HepG2 (cell line): ENCODE results near the gene PRSS22. TPM values are rescaled to one million over a fixed set of nuclear protein-coding genes. Genes with fewer than 3 reads are reported as not detected.

Source experiments
- ATF3 ChIP-seq: sonication (generic); formaldehyde crosslinking; IDR thresholded peaks from 2 replicates; pipeline ENCODE4 v1.4.0; 2020; ENCODE audit warnings: missing genetic modification reagents
- CHCHD3 ChIP-seq: sonication (generic); formaldehyde crosslinking; IDR thresholded peaks from 2 replicates; pipeline ENCODE4 v1.8.0; 2022; ENCODE audit warnings: mild to moderate bottlenecking, missing genetic modification reagents, moderate library complexity
- CREB1 ChIP-seq, 2 experiments: fragments of 450-650 bp in 1 of 2; IDR thresholded peaks; 2 replicates each; pipeline ENCODE4 v1.6.1; 2016 to 2017; ENCODE audit warnings: control low read depth in 1 of 2, mild to moderate bottlenecking in 1 of 2, missing compliant biosample characterization in 1 of 2, missing genetic modification characterization in 1 of 2
- EEA1 ChIP-seq: sonication (generic); formaldehyde crosslinking; IDR thresholded peaks from 2 replicates; pipeline ENCODE4 v1.5.1; 2020; ENCODE audit warnings: mild to moderate bottlenecking, missing genetic modification reagents, borderline replicate concordance
- GABPB1 ChIP-seq: IDR thresholded peaks from 2 replicates; pipeline ENCODE4 v1.6.1; 2016; ENCODE audit warnings: mild to moderate bottlenecking, missing genetic modification reagents, moderate library complexity, missing compliant biosample characterization
- HNRNPUL1 ChIP-seq: fragments of 200-400 bp; formaldehyde crosslinking; IDR thresholded peaks from 2 replicates; pipeline ENCODE4 v1.6.1; 2017; ENCODE audit warnings: low read depth, mild to moderate bottlenecking, low read length, moderate library complexity
- HOXA3 ChIP-seq: sonication (generic); formaldehyde crosslinking; IDR thresholded peaks from 2 replicates; pipeline ENCODE4 v1.5.0; 2020; ENCODE audit warnings: missing genetic modification reagents
- HOXD1 ChIP-seq: sonication (generic); formaldehyde crosslinking; IDR thresholded peaks from 2 replicates; pipeline ENCODE4 v1.5.0; 2020; ENCODE audit warnings: missing genetic modification reagents
- ZBTB33 ChIP-seq: sonication (generic); formaldehyde crosslinking; IDR thresholded peaks from 2 replicates; pipeline ENCODE4 v1.4.0; 2020; ENCODE audit warnings: missing genetic modification reagents
- ZNF383 ChIP-seq: sonication (generic); formaldehyde crosslinking; IDR thresholded peaks from 2 replicates; pipeline ENCODE4 v1.4.0; 2020; ENCODE audit warnings: missing genetic modification reagents, mild to moderate bottlenecking, borderline replicate concordance
- polyA plus RNA-seq, 8 experiments: library from polyadenylated mRNA; depleted of rRNA in 3 of 8; stranded (reverse) in 7 of 8; unstranded in 1 of 8; fragments of >200 nt; fragmentation: Illumina TruSeq in 4 of 8; extraction: Trizol in 4 of 8; gene quantifications; 2 replicates each; pipeline versions ENCODE4 v1.2.1 to v1.2.3, GENCODE V29; 2011 to 2016; ENCODE audit warnings: low read depth in 4 of 8, missing spikeins in 1 of 8, mixed read lengths in 1 of 8; ENCODE audit not compliant: insufficient read depth in 1 of 8
- total RNA-seq, 5 experiments: library from RNA; depleted of rRNA; stranded (reverse); fragments of >200 nt; fragmentation: Illumina TruSeq; extraction: Trizol; gene quantifications; 2 replicates each; pipeline ENCODE4 v1.2.3, GENCODE V29; 2016; ENCODE audit warnings: low read depth in 1 of 5

Gene PRSS22
- total and polyA plus RNA-seq, 2 of the 13 experiments (the other 11 are each of a cell fraction or from before 2014, with no cell fraction given): 0.24 to 0.32 TPM

- TF ChIP-seq CREB1 (IDR thresholded peaks at IDR 0.05) (peak; percentile 37; the same call in 1 of the 2 replicates), CREB1 (CRISPR knock-in tag; IDR thresholded peaks at IDR 0.05) (no peak), GABPB1 (CRISPR knock-in tag) (peak; percentile 35; the same call in 1 of the 2 replicates), HOXD1 (CRISPR knock-in tag) (0 out of 2 replicates have a peak, but pooled peaks have one; percentile 9), HNRNPUL1 (no peak), ZNF383 (CRISPR knock-in tag) (no peak), EEA1 (CRISPR knock-in tag) (no peak), ATF3 (CRISPR knock-in tag) (no peak), HOXA3 (CRISPR knock-in tag) (peak; percentile 23; the same call in 1 of the 2 replicates), ZBTB33 (peak; percentile 88), CHCHD3 (CRISPR knock-in tag) (no peak)
Observed at GRCh38 chr16:2842340-2843000, 15.5 kb downstream of the PRSS22 start (continued).
